ENCODE data around the gene SRC. TPM values are rescaled to one million over a fixed set of nuclear protein-coding genes. Genes with fewer than 3 reads are reported as not detected.

SRC gene
- total RNA-seq, 4 donors from 2014 or later, result 23.4 to 36.9 (median 29.0) TPM

DNA sequence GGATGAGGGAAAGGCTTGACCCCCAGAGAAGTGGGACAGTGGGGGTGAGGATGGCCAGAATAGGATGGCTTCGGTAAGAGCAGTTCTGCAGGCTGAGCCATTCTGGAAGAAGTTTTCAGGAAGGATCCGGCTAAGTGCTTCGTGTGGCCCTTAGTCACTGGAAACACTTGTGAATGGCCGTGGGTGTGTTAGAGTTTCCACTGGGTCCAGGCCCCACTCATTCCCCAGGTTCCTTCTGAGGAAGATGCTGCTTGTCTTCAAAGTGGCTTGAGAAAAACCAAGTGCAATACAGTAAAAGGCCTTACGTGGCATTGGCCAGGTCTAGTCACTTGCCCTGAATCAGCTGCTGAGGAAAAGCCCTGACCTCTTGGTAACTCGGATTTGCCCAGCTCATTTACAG, 28.6 kb upstream of the SRC start:
- H3K27me3 ChIP-seq, result no peaks in the 10 kb centered on the region
- DNase-seq (ENCODE audit: low spot score in 2 of 2), result no peak
- H3K36me3 ChIP-seq, result peaks cover 0 to 23% (median 0%) of the 10 kb centered on the region in 3 donors
- peaks cover 0 to 3% (median 0%) of the 10 kb centered on the region in 4 donors for H3K9me3 ChIP-seq
- H3K4me1 ChIP-seq, result peaks cover 5 to 49% (median 32%) of the 10 kb centered on the region in 4 donors
- no peak overlapping the region for H3K4me3 ChIP-seq
- 69 to 72% methylated on average over 6 of the region's 6 CpGs for WGBS, 2 donors
- TF ChIP-seq, protein P1, sequence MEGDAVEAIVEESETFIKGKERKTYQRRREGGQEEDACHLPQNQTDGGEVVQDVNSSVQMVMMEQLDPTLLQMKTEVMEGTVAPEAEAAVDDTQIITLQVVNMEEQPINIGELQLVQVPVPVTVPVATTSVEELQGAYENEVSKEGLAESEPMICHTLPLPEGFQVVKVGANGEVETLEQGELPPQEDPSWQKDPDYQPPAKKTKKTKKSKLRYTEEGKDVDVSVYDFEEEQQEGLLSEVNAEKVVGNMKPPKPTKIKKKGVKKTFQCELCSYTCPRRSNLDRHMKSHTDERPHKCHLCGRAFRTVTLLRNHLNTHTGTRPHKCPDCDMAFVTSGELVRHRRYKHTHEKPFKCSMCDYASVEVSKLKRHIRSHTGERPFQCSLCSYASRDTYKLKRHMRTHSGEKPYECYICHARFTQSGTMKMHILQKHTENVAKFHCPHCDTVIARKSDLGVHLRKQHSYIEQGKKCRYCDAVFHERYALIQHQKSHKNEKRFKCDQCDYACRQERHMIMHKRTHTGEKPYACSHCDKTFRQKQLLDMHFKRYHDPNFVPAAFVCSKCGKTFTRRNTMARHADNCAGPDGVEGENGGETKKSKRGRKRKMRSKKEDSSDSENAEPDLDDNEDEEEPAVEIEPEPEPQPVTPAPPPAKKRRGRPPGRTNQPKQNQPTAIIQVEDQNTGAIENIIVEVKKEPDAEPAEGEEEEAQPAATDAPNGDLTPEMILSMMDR (IDR thresholded peaks at IDR 0.05), result no peak
- no peak for TF ChIP-seq POLR2A (IDR thresholded peaks at IDR 0.05)
- no peak for TF ChIP-seq EP300 (IDR thresholded peaks at IDR 0.05)
- peak overlapping the region in 2 of 4 donors; percentile 89 to 93 for H3K27ac ChIP-seq

DNA sequence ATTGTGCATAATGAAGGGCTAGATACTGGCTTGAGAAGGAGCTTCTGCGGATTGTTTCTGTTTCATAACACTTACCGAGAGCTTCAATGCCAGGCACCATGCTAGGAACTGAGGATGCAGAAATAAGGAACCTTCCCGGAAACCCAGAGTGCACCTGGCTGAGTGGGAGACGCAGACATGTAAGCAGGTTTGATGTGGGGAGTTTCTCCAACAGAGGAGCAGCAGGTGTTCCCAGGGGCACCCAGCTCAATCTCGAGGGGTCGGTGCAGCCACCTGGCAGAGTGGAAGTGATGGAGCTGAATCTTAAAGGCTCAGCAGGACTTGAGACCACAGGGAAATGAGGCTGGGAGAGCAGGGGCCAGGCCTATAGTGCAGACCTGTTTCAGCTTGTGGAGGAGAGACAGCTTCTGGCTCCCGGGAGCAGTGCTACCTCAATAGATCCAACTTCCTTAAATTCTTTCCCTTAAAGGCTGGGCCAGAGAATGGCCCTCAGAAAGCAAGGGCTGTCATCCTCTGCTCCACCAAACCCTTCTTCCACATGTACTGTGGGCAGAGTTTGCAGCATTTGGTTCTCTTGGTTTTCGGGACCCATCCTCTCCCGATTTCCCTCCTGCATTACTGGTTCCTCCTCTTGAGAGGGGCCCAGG, 27.8 kb upstream of the SRC start:
- TF ChIP-seq EP300 (IDR thresholded peaks at IDR 0.05) (no peak), POLR2A (IDR thresholded peaks at IDR 0.05) (no peak)
- TF ChIP-seq, protein P1 (IDR thresholded peaks at IDR 0.05), result no peak
- Histone ChIP-seq H3K36me3 (peaks cover 0 to 23% (median 0%) of the 10 kb centered on the region in 3 donors), H3K4me1 (peaks cover 5 to 43% (median 31%) of the 10 kb centered on the region in 4 donors), H3K9me3 (peaks cover 0 to 3% (median 0%) of the 10 kb centered on the region in 4 donors), H3K4me3 (no peak overlapping the region), H3K27me3 (no peaks in the 10 kb centered on the region), H3K27ac (peak overlapping the region in 1 of 4 donors; percentile 89)
- 82 to 88% methylated on average over 9 of the region's 9 CpGs for WGBS, 2 donors
- DNase-seq (ENCODE audit: low spot score in 2 of 2), result no peak

GRCh38 chr20:37319151-37319671, 26.7 kb upstream of the SRC start:
- Histone ChIP-seq H3K27ac (no peak overlapping the region), H3K27me3 (no peaks in the 10 kb centered on the region), H3K36me3 (peaks cover 0 to 23% (median 0%) of the 10 kb centered on the region in 3 donors), H3K4me3 (no peak overlapping the region), H3K9me3 (peaks cover 0 to 3% (median 0%) of the 10 kb centered on the region in 4 donors), H3K4me1 (peaks cover 5 to 32% (median 22%) of the 10 kb centered on the region in 4 donors)
- no peak for DNase-seq (ENCODE audit: low spot score in 2 of 2)
- no peak for TF ChIP-seq POLR2A (IDR thresholded peaks at IDR 0.05)
- 85 to 86% methylated on average over 8 of the region's 8 CpGs for WGBS, 2 donors

GRCh38 chr20:37323985-37324384, 22.0 kb upstream of the SRC start:
- TF ChIP-seq, protein P1 (IDR thresholded peaks at IDR 0.05), result no peak
- TF ChIP-seq EP300 (IDR thresholded peaks at IDR 0.05) (no peak), POLR2A (IDR thresholded peaks at IDR 0.05) (no peak)
- H3K36me3 ChIP-seq, result no peaks in the 10 kb centered on the region
- peak overlapping the region in 1 of 4 donors; percentile 44 for H3K27ac ChIP-seq
- peaks cover 0 to 3% (median 0%) of the 10 kb centered on the region in 4 donors for H3K9me3 ChIP-seq
- no peak for DNase-seq (ENCODE audit: low spot score in 2 of 2)
- H3K4me3 ChIP-seq, result no peak overlapping the region
- WGBS, 2 donors, result 41 to 51% methylated on average over 2 of the region's 2 CpGs
- no peaks in the 10 kb centered on the region for H3K27me3 ChIP-seq
- peaks cover 0 to 26% (median 15%) of the 10 kb centered on the region in 4 donors for H3K4me1 ChIP-seq

DNA sequence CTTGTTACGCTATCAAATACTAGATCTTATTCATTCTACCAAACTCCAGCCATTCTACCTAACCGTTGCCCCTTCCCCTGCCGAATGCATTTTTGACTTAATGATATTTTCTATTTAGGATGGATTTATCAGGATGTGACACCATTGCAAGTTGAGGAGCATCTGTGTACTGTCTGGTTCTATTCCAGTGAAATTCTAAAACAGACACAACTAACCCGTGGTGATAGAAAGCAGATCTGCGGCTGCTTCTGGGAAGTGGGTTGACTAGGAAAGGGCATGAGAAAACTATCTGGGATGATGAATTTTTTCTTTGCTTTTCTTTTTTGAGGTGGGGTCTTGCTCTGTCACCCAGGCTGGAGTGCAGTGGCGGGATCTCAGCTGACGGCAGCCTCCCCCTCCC, 20.7 kb upstream of the SRC start:
- no peak for DNase-seq (ENCODE audit: low spot score in 2 of 2)
- TF ChIP-seq POLR2A (IDR thresholded peaks at IDR 0.05) (no peak), EP300 (IDR thresholded peaks at IDR 0.05) (no peak)
- TF ChIP-seq, protein P1 (IDR thresholded peaks at IDR 0.05), result no peak
- Histone ChIP-seq H3K4me3 (no peak overlapping the region), H3K9me3 (peaks cover 0 to 3% (median 0%) of the 10 kb centered on the region in 4 donors), H3K36me3 (no peaks in the 10 kb centered on the region), H3K27me3 (no peaks in the 10 kb centered on the region), H3K27ac (no peak overlapping the region), H3K4me1 (peaks cover 0 to 26% (median 15%) of the 10 kb centered on the region in 4 donors)
- WGBS, 2 donors, result 93 to 94% methylated on average over 7 of the region's 7 CpGs

All from tibial nerve (tissue), 4 donors.